Activated naive CD8-positive, alpha-beta T cell treated with anti-CD3 and anti-CD28 coated beads, Interleukin-2, amount 50 U/mL, for 24 hours (primary cell): ENCODE measurements around the gene CEP104.

Experiments used
- ATAC-seq: fragments of 150-1000 bp; cut with Tn5 transposase; one replicate; pipeline ENCODE4 v1.10.0; 2021
- DNase-seq: peaks from one replicate; pipeline ENCODE4 v3.0.0; 2021
- H3K27ac Mint-ChIP-seq: one replicate; pipeline ENCODE4 v1.8.0; 2021; ENCODE audit warnings: mild to moderate bottlenecking, mixed read lengths
- H3K27me3 Mint-ChIP-seq: one replicate; pipeline ENCODE4 v1.8.0; 2021; ENCODE audit warnings: mixed read lengths
- H3K36me3 Mint-ChIP-seq: one replicate; pipeline ENCODE4 v1.8.0; 2021; ENCODE audit warnings: low read depth, mixed read lengths
- H3K4me1 Mint-ChIP-seq: one replicate; pipeline ENCODE4 v1.8.0; 2021; ENCODE audit warnings: mixed read lengths
- H3K4me3 Mint-ChIP-seq: one replicate; pipeline ENCODE4 v1.8.0; 2021; ENCODE audit warnings: mild to moderate bottlenecking, moderate library complexity, mixed read lengths
- H3K9me3 Mint-ChIP-seq: one replicate; pipeline ENCODE4 v1.8.0; 2021; ENCODE audit warnings: mixed read lengths

CEP104 gene

DNA sequence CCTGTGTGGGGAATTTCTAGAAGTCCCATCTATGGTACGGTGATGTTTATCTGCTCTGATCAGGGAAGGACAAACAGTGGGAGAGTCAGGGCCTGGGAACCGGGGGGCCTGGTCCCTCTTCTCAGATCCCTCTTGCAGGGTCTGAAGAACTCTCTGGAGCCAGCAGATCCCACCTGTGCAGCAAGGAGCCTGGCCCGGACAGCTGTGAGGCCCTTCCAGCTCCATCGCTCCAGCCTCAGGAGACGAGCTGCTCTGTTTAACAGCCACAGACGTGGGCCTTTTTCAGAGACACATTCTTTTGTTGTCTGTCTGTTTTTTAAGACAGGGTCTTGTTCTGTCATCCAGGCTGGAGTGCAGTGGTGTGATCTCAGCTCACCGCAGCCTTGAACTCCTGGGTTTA is 28.6 kb upstream of the CEP104 start:
- H3K4me1 Mint-ChIP-seq: peaks cover 17% of the 10 kb centered on the region
- ATAC-seq (no peak), DNase-seq (no peak)
- H3K36me3 Mint-ChIP-seq: peaks cover 36% of the 10 kb centered on the region
- no peak overlapping the region for H3K27ac Mint-ChIP-seq
- no peaks in the 10 kb centered on the region for H3K27me3 Mint-ChIP-seq
- no peak overlapping the region for H3K4me3 Mint-ChIP-seq
- H3K9me3 Mint-ChIP-seq: no peaks in the 10 kb centered on the region

- ATAC-seq: no peak
Observed at GRCh38 chr1:3884966-3885365, 28.0 kb upstream of the CEP104 start.

DNA sequence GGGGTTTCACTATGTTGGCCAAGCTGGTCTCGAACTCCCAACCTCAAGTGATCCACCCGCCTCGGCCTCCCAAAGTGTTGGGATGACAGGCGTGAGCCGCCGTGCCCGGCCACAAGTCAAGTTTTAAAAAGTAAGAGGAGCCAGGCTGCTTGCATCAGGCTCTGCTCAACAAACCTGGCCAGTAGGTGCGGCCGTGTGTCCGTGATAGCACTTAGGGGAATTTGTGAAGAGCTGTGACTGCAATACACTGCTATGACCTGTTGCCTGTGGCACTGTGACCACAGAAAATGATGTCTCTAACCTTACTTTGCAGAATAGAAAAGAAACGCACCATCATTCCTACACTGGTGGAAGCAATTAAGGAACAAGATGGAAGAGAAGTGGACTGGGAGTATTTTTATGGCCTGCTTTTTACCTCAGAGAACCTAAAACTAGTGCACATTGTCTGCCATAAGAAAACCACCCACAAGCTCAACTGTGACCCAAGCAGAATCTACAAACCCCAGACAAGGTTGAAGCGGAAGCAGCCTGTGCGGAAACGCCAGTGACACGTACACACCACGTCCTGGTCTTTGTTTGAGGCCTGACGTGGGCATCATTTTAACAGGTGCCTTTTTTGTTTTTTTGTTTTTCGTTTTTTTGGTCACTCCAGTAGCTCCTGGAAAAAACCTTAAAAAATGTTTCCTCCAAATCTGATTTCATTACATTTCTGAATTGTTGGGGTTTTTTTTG is 26.3 kb upstream of the CEP104 start:
- DNase-seq (no peak), ATAC-seq (no peak)
- peaks cover 5% of the 10 kb centered on the region for H3K4me1 Mint-ChIP-seq
- H3K36me3 Mint-ChIP-seq: peaks cover 39% of the 10 kb centered on the region
- no peaks in the 10 kb centered on the region for H3K9me3 Mint-ChIP-seq
- no peak overlapping the region for H3K4me3 Mint-ChIP-seq
- no peaks in the 10 kb centered on the region for H3K27me3 Mint-ChIP-seq
- no peak overlapping the region for H3K27ac Mint-ChIP-seq

More at GRCh38 chr1:3884966-3885365, 28.0 kb upstream of the CEP104 start:
- Mint-ChIP-seq H3K4me3 (no peak overlapping the region), H3K4me1 (peaks cover 10% of the 10 kb centered on the region), H3K36me3 (peaks cover 32% of the 10 kb centered on the region), H3K9me3 (no peaks in the 10 kb centered on the region), H3K27me3 (no peaks in the 10 kb centered on the region), H3K27ac (no peak overlapping the region)
- DNase-seq: no peak

GRCh38 chr1:3881193-3881480 is 24.1 kb upstream of the CEP104 start:
- no peaks in the 10 kb centered on the region for H3K27me3 Mint-ChIP-seq
- H3K27ac Mint-ChIP-seq: no peak overlapping the region
- no peak overlapping the region for H3K4me3 Mint-ChIP-seq
- H3K9me3 Mint-ChIP-seq: no peaks in the 10 kb centered on the region
- H3K36me3 Mint-ChIP-seq: peaks cover 35% of the 10 kb centered on the region
- peaks cover 5% of the 10 kb centered on the region for H3K4me1 Mint-ChIP-seq
- DNase-seq (no peak), ATAC-seq (no peak)

DNA sequence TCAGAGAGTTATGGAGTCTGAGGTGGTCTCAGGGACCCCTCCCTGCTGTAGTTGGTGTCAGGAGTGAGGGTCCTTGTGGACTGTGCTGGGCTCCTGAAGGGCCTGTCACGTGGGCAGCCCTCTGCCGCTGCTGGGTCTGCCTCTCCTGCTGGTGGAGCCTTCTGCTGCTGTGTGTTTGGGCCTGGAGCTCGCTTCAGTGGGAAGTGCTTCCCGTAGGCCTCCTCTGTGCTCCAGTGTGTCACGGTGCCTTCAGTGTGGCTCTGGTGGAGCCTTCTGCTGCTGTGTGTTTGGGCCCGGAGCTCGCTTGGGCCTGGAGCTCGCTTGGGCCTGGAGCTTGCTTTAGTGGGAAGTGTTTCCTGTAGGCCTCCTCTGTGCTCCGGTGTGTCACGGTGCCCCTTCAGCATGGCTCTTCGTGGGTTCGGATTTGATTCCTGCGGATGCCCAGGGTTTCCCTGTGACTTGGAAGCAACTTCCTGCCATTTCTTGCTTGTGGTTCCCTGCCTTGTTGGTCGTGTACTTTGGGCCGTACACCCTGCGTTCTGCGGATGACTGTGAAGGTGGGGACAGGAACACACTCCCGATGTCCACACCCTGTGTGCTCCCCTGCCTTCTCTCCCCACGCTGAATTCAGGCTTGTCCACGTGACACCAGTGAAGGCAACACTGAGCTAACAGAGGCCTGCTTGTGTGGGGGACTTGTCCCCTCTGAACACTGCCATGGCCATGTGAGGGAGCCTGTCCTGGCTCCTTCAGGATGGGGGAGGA is 23.6 kb upstream of the CEP104 start:
- no peak overlapping the region for H3K4me3 Mint-ChIP-seq
- ATAC-seq (no peak), DNase-seq (no peak)
- peaks cover 5% of the 10 kb centered on the region for H3K4me1 Mint-ChIP-seq
- H3K36me3 Mint-ChIP-seq: peaks cover 41% of the 10 kb centered on the region
- H3K9me3 Mint-ChIP-seq: no peaks in the 10 kb centered on the region
- H3K27me3 Mint-ChIP-seq: no peaks in the 10 kb centered on the region
- peak overlapping the region; percentile 57 for H3K27ac Mint-ChIP-seq

DNA sequence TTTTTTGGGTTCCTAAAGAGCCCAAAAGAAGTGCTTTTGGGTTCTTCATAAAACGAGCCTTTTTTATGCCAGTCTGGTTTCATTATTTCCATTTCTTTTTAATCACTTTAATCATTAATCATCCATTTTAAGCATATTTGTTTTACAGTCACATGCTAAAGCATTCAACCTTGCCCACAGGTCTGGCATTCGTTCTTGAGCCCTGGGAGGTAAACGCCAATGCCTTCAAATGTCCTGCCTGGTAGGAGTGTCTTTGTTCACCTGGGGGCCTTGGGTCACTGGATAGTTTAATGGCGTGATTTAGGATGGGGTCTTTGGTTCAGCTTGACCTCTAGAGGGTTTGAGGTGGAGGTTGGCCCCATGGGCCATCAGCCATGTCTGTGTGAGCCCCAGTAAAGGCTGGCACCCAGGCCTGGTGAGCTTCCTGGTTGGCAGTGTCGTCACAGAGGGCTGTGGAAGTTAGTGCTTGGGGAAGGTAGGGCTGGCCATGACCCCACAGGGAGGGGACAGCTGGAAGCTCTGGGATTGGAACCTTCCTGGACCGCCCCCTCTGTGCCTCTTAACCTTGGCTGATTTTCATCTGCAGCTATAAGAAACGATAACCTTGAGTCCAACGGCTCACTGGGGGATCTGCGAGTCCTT is 22.9 kb upstream of the CEP104 start:
- no peak for DNase-seq
- no peak for ATAC-seq
- H3K4me3 Mint-ChIP-seq: no peak overlapping the region
- no peaks in the 10 kb centered on the region for H3K9me3 Mint-ChIP-seq
- H3K36me3 Mint-ChIP-seq: peaks cover 45% of the 10 kb centered on the region
- peaks cover 5% of the 10 kb centered on the region for H3K4me1 Mint-ChIP-seq
- no peak overlapping the region for H3K27ac Mint-ChIP-seq
- no peaks in the 10 kb centered on the region for H3K27me3 Mint-ChIP-seq

- no peak overlapping the region for H3K27ac Mint-ChIP-seq
Observed at GRCh38 chr1:3879099-3879498, 22.1 kb upstream of the CEP104 start.

GRCh38 chr1:3876716-3877115 is 19.7 kb upstream of the CEP104 start:
- Mint-ChIP-seq H3K27me3 (no peaks in the 10 kb centered on the region), H3K9me3 (no peaks in the 10 kb centered on the region), H3K27ac (no peak overlapping the region), H3K4me1 (peaks cover 3% of the 10 kb centered on the region), H3K36me3 (peaks cover 38% of the 10 kb centered on the region), H3K4me3 (no peak overlapping the region)
- no peak for ATAC-seq
- no peak for DNase-seq

More at GRCh38 chr1:3879099-3879498, 22.1 kb upstream of the CEP104 start:
- ATAC-seq: no peak
- no peak for DNase-seq
- Mint-ChIP-seq H3K27me3 (no peaks in the 10 kb centered on the region), H3K4me1 (peaks cover 5% of the 10 kb centered on the region), H3K36me3 (peaks cover 39% of the 10 kb centered on the region), H3K9me3 (no peaks in the 10 kb centered on the region), H3K4me3 (no peak overlapping the region)

GRCh38 chr1:3874736-3875135 is 17.7 kb upstream of the CEP104 start:
- Mint-ChIP-seq H3K9me3 (no peaks in the 10 kb centered on the region), H3K4me3 (no peak overlapping the region), H3K27ac (no peak overlapping the region), H3K27me3 (no peaks in the 10 kb centered on the region), H3K36me3 (peaks cover 35% of the 10 kb centered on the region), H3K4me1 (no peaks in the 10 kb centered on the region)
- ATAC-seq (no peak), DNase-seq (no peak)

DNA sequence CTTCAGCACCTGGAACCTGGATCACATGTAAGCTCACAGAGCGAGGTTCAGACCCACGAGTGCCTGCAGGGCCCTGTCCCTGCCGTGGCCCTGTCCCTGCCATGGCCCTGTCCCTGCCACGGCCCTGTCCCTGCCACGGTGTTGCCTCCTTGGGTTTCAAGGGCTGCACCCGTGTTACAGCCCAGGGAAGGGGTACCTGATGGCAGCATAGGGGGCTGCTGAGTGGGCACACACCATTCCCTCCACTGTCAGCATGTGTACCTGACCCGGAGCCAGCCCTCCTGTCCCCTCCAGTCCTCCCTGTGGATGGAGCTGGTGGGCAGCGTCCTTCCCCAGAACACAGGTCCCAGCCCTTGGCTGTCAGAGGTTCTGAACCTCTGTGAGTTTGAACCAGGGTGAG is 15.5 kb upstream of the CEP104 start:
- Mint-ChIP-seq H3K36me3 (peaks cover 26% of the 10 kb centered on the region), H3K4me1 (no peaks in the 10 kb centered on the region), H3K27me3 (no peaks in the 10 kb centered on the region), H3K4me3 (no peak overlapping the region), H3K9me3 (no peaks in the 10 kb centered on the region), H3K27ac (no peak overlapping the region)
- ATAC-seq (no peak), DNase-seq (no peak)

GRCh38 chr1:3871451-3871805 is 14.4 kb upstream of the CEP104 start:
- Mint-ChIP-seq H3K9me3 (no peaks in the 10 kb centered on the region), H3K36me3 (peaks cover 26% of the 10 kb centered on the region), H3K27me3 (no peaks in the 10 kb centered on the region)

DNA sequence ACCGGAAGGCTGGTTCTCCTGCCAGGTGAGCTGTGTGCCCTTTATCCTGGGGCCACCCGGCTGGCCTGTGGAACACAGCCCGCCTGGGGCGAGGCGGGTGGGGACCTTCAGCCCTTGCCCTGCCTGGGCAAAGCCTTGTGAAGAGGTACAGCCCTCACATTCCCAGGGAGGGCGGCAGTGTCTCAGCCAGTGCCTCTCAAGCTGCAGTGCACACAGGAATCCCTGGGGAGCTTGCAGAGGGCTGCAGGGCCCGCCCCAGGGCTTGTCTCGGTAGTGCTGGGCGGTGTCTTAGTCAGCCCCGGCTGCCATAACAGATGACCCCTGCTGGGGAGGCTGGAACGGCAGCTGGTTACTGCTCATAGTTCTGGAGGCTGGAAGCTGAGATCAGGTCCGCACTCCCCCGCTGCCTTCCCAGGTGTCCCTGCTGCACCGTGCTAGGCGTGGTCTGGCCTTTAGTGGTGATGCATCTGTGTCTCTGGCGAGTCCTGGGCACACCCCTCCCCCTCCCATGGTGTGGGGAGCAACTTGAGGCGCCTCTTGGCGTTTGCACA is 12.8 kb upstream of the CEP104 start:
- no peaks in the 10 kb centered on the region for H3K27me3 Mint-ChIP-seq
- peaks cover 12% of the 10 kb centered on the region for H3K36me3 Mint-ChIP-seq
- ATAC-seq: no peak
- no peaks in the 10 kb centered on the region for H3K4me1 Mint-ChIP-seq
- no peak overlapping the region for H3K27ac Mint-ChIP-seq
- DNase-seq: no peak
- H3K4me3 Mint-ChIP-seq: no peak overlapping the region
- no peaks in the 10 kb centered on the region for H3K9me3 Mint-ChIP-seq

More at GRCh38 chr1:3871451-3871805, 14.4 kb upstream of the CEP104 start:
- no peak overlapping the region for H3K27ac Mint-ChIP-seq
- DNase-seq (no peak), ATAC-seq (no peak)
- H3K4me1 Mint-ChIP-seq: no peaks in the 10 kb centered on the region
- H3K4me3 Mint-ChIP-seq: no peak overlapping the region

GRCh38 chr1:3868464-3869006 is 11.5 kb upstream of the CEP104 start:
- no peak overlapping the region for H3K4me3 Mint-ChIP-seq
- no peaks in the 10 kb centered on the region for H3K9me3 Mint-ChIP-seq
- peaks cover 8% of the 10 kb centered on the region for H3K36me3 Mint-ChIP-seq
- no peaks in the 10 kb centered on the region for H3K27me3 Mint-ChIP-seq
- no peak overlapping the region for H3K27ac Mint-ChIP-seq
- ATAC-seq (no peak), DNase-seq (no peak)
- no peaks in the 10 kb centered on the region for H3K4me1 Mint-ChIP-seq

- no peak for DNase-seq
- no peaks in the 10 kb centered on the region for H3K27me3 Mint-ChIP-seq
- no peak for ATAC-seq
- H3K9me3 Mint-ChIP-seq: no peaks in the 10 kb centered on the region
- H3K4me3 Mint-ChIP-seq: no peak overlapping the region
- H3K27ac Mint-ChIP-seq: no peak overlapping the region
- no peaks in the 10 kb centered on the region for H3K4me1 Mint-ChIP-seq
- peaks cover 7% of the 10 kb centered on the region for H3K36me3 Mint-ChIP-seq
Observed at GRCh38 chr1:3865606-3866160, 8.7 kb upstream of the CEP104 start.
